ENCODE results near the gene PNMA8C. TPM values are rescaled to one million over a fixed set of nuclear protein-coding genes. Genes with fewer than 3 reads are reported as not detected.

Gene PNMA8C
- polyA plus RNA-seq, 1 donor (not counting 4 experiments of a cell fraction or from before 2014, with no cell fraction given): not detected

- Histone ChIP-seq H3K4me3 (ENCODE audit: control insufficient read depth in 2 of 3, extremely low read depth in 1 of 3, insufficient read depth in 2 of 3, low read depth in 1 of 3, low read length in 3 of 3) (no peak overlapping the region), H3K9me3 (ENCODE audit: control insufficient read depth, low read depth, low read length) (no peaks in the 10 kb centered on the region), H4K20me1 (ENCODE audit: control insufficient read depth, extremely low read depth, insufficient read depth, low read length) (no peaks in the 10 kb centered on the region), H3K4me1 (ENCODE audit: control insufficient read depth, extremely low read depth, insufficient read depth, low read length) (no peaks in the 10 kb centered on the region), H3K36me3 (ENCODE audit: control insufficient read depth in 2 of 2, extremely low read depth in 1 of 2, insufficient read depth in 2 of 2, low read length in 2 of 2) (peaks cover 9 to 11% of the 10 kb centered on the region in 2 experiments), H3K9me1 (ENCODE audit: control insufficient read depth, extremely low read depth, insufficient read depth, low read length) (no peaks in the 10 kb centered on the region), H2AFZ (ENCODE audit: control insufficient read depth, low read length) (no peak overlapping the region), H3K79me2 (ENCODE audit: control insufficient read depth, insufficient read depth, low read length) (peaks cover 2% of the 10 kb centered on the region), H3K9ac (ENCODE audit: control insufficient read depth, extremely low read depth, insufficient read depth, low read length) (no peak overlapping the region), H3K27me3 (ENCODE audit: control insufficient read depth, extremely low read depth, insufficient read depth, low read length) (no peaks in the 10 kb centered on the region), H3K27ac (ENCODE audit: control insufficient read depth, insufficient read depth, low read length) (no peak overlapping the region), H3K4me2 (ENCODE audit: control insufficient read depth, extremely low read depth, insufficient read depth, low read depth, low read length) (no peak overlapping the region)
- FAIRE-seq (no peak), DNase-seq (ENCODE audit: low read depth, low spot score) (no peak)
- no peak for TF ChIP-seq EZH2 (IDR thresholded peaks at IDR 0.05; ENCODE audit: low read length)
- TF ChIP-seq, protein P1, sequence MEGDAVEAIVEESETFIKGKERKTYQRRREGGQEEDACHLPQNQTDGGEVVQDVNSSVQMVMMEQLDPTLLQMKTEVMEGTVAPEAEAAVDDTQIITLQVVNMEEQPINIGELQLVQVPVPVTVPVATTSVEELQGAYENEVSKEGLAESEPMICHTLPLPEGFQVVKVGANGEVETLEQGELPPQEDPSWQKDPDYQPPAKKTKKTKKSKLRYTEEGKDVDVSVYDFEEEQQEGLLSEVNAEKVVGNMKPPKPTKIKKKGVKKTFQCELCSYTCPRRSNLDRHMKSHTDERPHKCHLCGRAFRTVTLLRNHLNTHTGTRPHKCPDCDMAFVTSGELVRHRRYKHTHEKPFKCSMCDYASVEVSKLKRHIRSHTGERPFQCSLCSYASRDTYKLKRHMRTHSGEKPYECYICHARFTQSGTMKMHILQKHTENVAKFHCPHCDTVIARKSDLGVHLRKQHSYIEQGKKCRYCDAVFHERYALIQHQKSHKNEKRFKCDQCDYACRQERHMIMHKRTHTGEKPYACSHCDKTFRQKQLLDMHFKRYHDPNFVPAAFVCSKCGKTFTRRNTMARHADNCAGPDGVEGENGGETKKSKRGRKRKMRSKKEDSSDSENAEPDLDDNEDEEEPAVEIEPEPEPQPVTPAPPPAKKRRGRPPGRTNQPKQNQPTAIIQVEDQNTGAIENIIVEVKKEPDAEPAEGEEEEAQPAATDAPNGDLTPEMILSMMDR (optimal IDR thresholded peaks at IDR 0.05 in 1 of 3, IDR thresholded peaks at IDR 0.05 in 1 of 3, conservative IDR thresholded peaks at IDR 0.05 in 1 of 3; ENCODE audit: extremely low read depth in 1 of 3, insufficient read depth in 2 of 3, low read length in 3 of 3): no peak
- dilution Hi-C loops (cut with MboI; ENCODE audit: extremely low pct_ligation_motif_present, low sequenced_read_pairs): no loop called here
Observed at GRCh38 chr19:46381756-46382345, 46.9 kb downstream of the PNMA8C start.

DNA sequence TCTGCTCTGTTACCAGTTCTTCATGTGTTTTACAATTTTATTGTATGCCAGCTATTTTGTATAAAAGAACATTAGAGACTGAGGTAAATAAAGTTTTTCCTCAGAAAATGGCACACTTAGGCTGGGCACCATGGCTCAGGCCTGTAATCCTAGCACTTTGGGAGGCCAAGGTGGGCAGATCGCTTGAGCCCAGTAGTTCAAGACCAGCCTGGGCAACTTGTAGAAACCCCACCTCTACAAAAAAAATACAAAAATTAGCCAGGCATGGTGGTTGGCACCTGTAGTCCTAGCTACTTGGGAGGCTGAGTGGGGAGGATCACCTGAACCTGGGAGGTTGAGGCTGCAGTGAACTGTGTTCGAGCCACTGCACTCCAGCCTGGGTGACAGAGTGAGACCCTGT, 47.4 kb downstream of the PNMA8C start:
- no peaks in the 10 kb centered on the region for H3K9me1 ChIP-seq (ENCODE audit: control insufficient read depth, extremely low read depth, insufficient read depth, low read length)
- TF ChIP-seq, protein P1 (optimal IDR thresholded peaks at IDR 0.05 in 1 of 3, IDR thresholded peaks at IDR 0.05 in 1 of 3, conservative IDR thresholded peaks at IDR 0.05 in 1 of 3; ENCODE audit: extremely low read depth in 1 of 3, insufficient read depth in 2 of 3, low read length in 3 of 3): no peak
- TF ChIP-seq EZH2 (IDR thresholded peaks at IDR 0.05; ENCODE audit: low read length): no peak
- H3K36me3 ChIP-seq (ENCODE audit: control insufficient read depth in 2 of 2, extremely low read depth in 1 of 2, insufficient read depth in 2 of 2, low read length in 2 of 2): peaks cover 13% of the 10 kb centered on the region in 2 experiments
- H3K4me2 ChIP-seq (ENCODE audit: control insufficient read depth, extremely low read depth, insufficient read depth, low read depth, low read length): no peak overlapping the region
- FAIRE-seq (no peak), DNase-seq (ENCODE audit: low read depth, low spot score) (no peak)
- H3K79me2 ChIP-seq (ENCODE audit: control insufficient read depth, insufficient read depth, low read length): peaks cover 2% of the 10 kb centered on the region
- dilution Hi-C loops (cut with MboI; ENCODE audit: extremely low pct_ligation_motif_present, low sequenced_read_pairs): no loop called here
- no peaks in the 10 kb centered on the region for H3K9me3 ChIP-seq (ENCODE audit: control insufficient read depth, low read depth, low read length)
- no peaks in the 10 kb centered on the region for H3K4me1 ChIP-seq (ENCODE audit: control insufficient read depth, extremely low read depth, insufficient read depth, low read length)
- no peaks in the 10 kb centered on the region for H3K27me3 ChIP-seq (ENCODE audit: control insufficient read depth, extremely low read depth, insufficient read depth, low read length)
- H2AFZ ChIP-seq (ENCODE audit: control insufficient read depth, low read length): no peak overlapping the region
- H3K4me3 ChIP-seq (ENCODE audit: control insufficient read depth in 2 of 3, extremely low read depth in 1 of 3, insufficient read depth in 2 of 3, low read depth in 1 of 3, low read length in 3 of 3): no peak overlapping the region
- no peak overlapping the region for H3K27ac ChIP-seq (ENCODE audit: control insufficient read depth, insufficient read depth, low read length)
- H4K20me1 ChIP-seq (ENCODE audit: control insufficient read depth, extremely low read depth, insufficient read depth, low read length): no peaks in the 10 kb centered on the region
- H3K9ac ChIP-seq (ENCODE audit: control insufficient read depth, extremely low read depth, insufficient read depth, low read length): no peak overlapping the region
